ENCODE measurements around the gene MAPK8IP3.

MAPK8IP3 gene, protein sequence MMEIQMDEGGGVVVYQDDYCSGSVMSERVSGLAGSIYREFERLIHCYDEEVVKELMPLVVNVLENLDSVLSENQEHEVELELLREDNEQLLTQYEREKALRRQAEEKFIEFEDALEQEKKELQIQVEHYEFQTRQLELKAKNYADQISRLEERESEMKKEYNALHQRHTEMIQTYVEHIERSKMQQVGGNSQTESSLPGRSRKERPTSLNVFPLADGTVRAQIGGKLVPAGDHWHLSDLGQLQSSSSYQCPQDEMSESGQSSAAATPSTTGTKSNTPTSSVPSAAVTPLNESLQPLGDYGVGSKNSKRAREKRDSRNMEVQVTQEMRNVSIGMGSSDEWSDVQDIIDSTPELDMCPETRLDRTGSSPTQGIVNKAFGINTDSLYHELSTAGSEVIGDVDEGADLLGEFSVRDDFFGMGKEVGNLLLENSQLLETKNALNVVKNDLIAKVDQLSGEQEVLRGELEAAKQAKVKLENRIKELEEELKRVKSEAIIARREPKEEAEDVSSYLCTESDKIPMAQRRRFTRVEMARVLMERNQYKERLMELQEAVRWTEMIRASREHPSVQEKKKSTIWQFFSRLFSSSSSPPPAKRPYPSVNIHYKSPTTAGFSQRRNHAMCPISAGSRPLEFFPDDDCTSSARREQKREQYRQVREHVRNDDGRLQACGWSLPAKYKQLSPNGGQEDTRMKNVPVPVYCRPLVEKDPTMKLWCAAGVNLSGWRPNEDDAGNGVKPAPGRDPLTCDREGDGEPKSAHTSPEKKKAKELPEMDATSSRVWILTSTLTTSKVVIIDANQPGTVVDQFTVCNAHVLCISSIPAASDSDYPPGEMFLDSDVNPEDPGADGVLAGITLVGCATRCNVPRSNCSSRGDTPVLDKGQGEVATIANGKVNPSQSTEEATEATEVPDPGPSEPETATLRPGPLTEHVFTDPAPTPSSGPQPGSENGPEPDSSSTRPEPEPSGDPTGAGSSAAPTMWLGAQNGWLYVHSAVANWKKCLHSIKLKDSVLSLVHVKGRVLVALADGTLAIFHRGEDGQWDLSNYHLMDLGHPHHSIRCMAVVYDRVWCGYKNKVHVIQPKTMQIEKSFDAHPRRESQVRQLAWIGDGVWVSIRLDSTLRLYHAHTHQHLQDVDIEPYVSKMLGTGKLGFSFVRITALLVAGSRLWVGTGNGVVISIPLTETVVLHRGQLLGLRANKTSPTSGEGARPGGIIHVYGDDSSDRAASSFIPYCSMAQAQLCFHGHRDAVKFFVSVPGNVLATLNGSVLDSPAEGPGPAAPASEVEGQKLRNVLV (N-terminal part only)

GRCh38 chr16:1705688-1706385, at the start of gene MAPK8IP3:
Gene MAPK8IP3 (plus strand): TSS chr16:1706195. CDS start chr16:1706340, 145 bp downstream.
- Histone ChIP-seq H3K27me3 (replicated peaks; ENCODE audit: control insufficient read depth, insufficient read depth, low read length) (no peaks in the 10 kb centered on the region), H3K4me1 (ENCODE audit: control insufficient read depth, insufficient read depth, low read length) (peaks cover 30% of the 10 kb centered on the region), H3K4me3 (ENCODE audit: low read length) (peak within 1 kb of the TSS; percentile 98), H3K9me3 (ENCODE audit: control insufficient read depth, low read length) (no peaks in the 10 kb centered on the region), H3K36me3 (ENCODE audit: control insufficient read depth, insufficient read depth, low read length, severe bottlenecking) (peaks cover 10% of the 10 kb centered on the region), H3K9ac (ENCODE audit: low read length) (peak within 1 kb of the TSS; percentile 96)
- DNase-seq (ENCODE audit: low read depth), result peak; percentile 94

DNA sequence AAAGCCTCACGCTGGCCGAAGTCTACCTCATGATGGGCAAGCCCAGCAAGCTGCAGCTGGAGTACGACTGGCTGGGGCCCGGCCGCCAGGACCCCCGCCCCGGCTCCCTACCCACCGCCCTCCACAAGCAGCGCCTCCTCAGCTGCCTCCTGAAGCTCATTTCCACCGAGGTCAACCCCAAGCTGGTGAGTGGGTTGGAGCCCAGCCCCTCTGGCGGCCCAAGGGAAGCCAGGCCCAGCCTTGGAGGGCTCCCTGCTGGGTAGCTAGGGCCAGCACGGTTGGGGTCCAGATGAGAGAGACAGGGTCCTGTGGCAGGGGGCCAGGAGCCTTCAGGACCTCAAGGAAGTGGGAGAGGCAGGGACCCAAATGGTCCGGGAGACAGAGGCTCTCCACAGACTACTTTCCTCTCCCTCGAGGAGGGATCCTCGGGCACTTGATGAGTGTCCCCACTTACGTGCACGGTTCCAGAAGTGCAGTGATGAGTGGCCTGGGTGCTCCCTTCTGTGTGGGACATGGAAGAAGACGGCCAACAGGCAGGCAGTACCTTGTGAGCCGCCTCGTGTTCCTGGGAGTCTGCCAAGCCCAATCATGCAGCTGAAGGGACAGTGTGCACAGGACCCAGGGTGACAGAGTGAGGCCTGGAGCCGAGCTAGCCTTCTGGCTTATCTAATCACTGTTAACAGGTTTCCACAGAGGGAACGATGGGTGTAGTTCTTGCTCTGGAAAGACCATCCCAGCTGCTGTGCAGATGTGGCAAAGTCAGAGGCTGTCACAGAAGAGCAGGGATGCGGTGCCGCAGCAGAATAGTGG, 49.0 kb upstream of the MAPK8IP3 start:
- H3K4me3 ChIP-seq (ENCODE audit: low read length), result no peak overlapping the region
- H3K9ac ChIP-seq (ENCODE audit: low read length), result no peak overlapping the region
- DNase-seq (ENCODE audit: low read depth), result no peak
- H3K36me3 ChIP-seq (ENCODE audit: control insufficient read depth, insufficient read depth, low read length, severe bottlenecking), result peaks cover 72% of the 10 kb centered on the region
- H3K4me1 ChIP-seq (ENCODE audit: control insufficient read depth, insufficient read depth, low read length), result no peaks in the 10 kb centered on the region
- H3K27me3 ChIP-seq (replicated peaks; ENCODE audit: control insufficient read depth, insufficient read depth, low read length), result no peaks in the 10 kb centered on the region
- H3K9me3 ChIP-seq (ENCODE audit: control insufficient read depth, low read length), result no peaks in the 10 kb centered on the region

DNA sequence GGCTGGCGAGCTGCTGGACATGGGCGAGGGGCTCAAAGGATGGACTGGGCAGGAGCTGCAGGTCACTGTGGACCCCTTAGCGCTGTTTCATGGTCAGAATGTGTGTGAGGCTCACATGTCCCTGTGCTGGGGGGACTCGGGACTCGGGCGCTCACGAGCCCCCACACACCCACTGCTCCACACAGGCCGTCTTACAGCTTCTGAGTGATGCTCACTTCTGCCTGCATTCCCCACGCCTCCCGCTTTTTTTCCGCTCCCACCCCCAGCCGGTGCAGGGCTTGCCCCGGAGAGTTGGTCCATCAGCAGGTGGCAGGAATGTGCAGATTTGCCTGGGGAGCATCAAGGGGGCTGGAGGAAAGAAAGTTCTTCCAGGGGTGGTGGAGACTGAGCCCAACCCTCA, 48.2 kb upstream of the MAPK8IP3 start:
- Histone ChIP-seq H3K27me3 (replicated peaks; ENCODE audit: control insufficient read depth, insufficient read depth, low read length) (no peaks in the 10 kb centered on the region), H3K4me3 (ENCODE audit: low read length) (no peak overlapping the region), H3K9me3 (ENCODE audit: control insufficient read depth, low read length) (no peaks in the 10 kb centered on the region), H3K36me3 (ENCODE audit: control insufficient read depth, insufficient read depth, low read length, severe bottlenecking) (peaks cover 74% of the 10 kb centered on the region), H3K4me1 (ENCODE audit: control insufficient read depth, insufficient read depth, low read length) (no peaks in the 10 kb centered on the region), H3K9ac (ENCODE audit: low read length) (no peak overlapping the region)
- no peak for DNase-seq (ENCODE audit: low read depth)

- Histone ChIP-seq H3K4me1 (ENCODE audit: control insufficient read depth, insufficient read depth, low read length) (no peaks in the 10 kb centered on the region), H3K4me3 (ENCODE audit: low read length) (no peak overlapping the region), H3K9ac (ENCODE audit: low read length) (no peak overlapping the region), H3K27me3 (replicated peaks; ENCODE audit: control insufficient read depth, insufficient read depth, low read length) (no peaks in the 10 kb centered on the region), H3K9me3 (ENCODE audit: control insufficient read depth, low read length) (no peaks in the 10 kb centered on the region), H3K36me3 (ENCODE audit: control insufficient read depth, insufficient read depth, low read length, severe bottlenecking) (peaks cover 80% of the 10 kb centered on the region)
- no peak for DNase-seq (ENCODE audit: low read depth)
Observed at GRCh38 chr16:1659031-1659430, 47.0 kb upstream of the MAPK8IP3 start.

- Histone ChIP-seq H3K9ac (ENCODE audit: low read length) (no peak overlapping the region), H3K4me3 (ENCODE audit: low read length) (no peak overlapping the region), H3K9me3 (ENCODE audit: control insufficient read depth, low read length) (no peaks in the 10 kb centered on the region), H3K4me1 (ENCODE audit: control insufficient read depth, insufficient read depth, low read length) (no peaks in the 10 kb centered on the region), H3K27me3 (replicated peaks; ENCODE audit: control insufficient read depth, insufficient read depth, low read length) (no peaks in the 10 kb centered on the region), H3K36me3 (ENCODE audit: control insufficient read depth, insufficient read depth, low read length, severe bottlenecking) (peaks cover 82% of the 10 kb centered on the region)
- DNase-seq (ENCODE audit: low read depth), result no peak
Observed at GRCh38 chr16:1661826-1662225, 44.2 kb upstream of the MAPK8IP3 start.

- Histone ChIP-seq H3K4me3 (ENCODE audit: low read length) (no peak overlapping the region), H3K9me3 (ENCODE audit: control insufficient read depth, low read length) (no peaks in the 10 kb centered on the region), H3K27me3 (replicated peaks; ENCODE audit: control insufficient read depth, insufficient read depth, low read length) (no peaks in the 10 kb centered on the region), H3K9ac (ENCODE audit: low read length) (no peak overlapping the region), H3K4me1 (ENCODE audit: control insufficient read depth, insufficient read depth, low read length) (no peaks in the 10 kb centered on the region), H3K36me3 (ENCODE audit: control insufficient read depth, insufficient read depth, low read length, severe bottlenecking) (peaks cover 82% of the 10 kb centered on the region)
- no peak for DNase-seq (ENCODE audit: low read depth)
Observed at GRCh38 chr16:1662543-1662942, 43.5 kb upstream of the MAPK8IP3 start.

DNA sequence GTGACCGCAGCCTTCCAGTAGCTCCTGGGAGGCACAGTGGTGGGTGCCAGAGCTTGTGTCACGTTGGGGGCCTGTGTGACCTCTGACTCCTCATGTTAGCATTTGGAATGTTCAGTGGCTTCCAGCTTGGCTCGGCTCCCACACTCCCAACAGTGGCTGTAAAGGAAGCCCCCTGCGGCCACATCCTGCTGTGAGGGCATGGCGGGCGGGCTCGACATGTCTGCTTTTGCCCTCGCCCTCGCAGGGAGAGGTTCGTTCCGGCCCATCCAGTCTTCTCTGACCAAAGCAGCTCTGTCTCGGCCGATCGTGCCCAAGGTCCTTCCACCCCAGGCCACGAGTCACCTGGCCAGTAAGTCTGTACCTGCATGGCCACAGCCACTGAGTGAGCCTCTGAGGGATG, 40.2 kb upstream of the MAPK8IP3 start:
- Histone ChIP-seq H3K36me3 (ENCODE audit: control insufficient read depth, insufficient read depth, low read length, severe bottlenecking) (peaks cover 88% of the 10 kb centered on the region), H3K4me1 (ENCODE audit: control insufficient read depth, insufficient read depth, low read length) (no peaks in the 10 kb centered on the region), H3K4me3 (ENCODE audit: low read length) (no peak overlapping the region), H3K27me3 (replicated peaks; ENCODE audit: control insufficient read depth, insufficient read depth, low read length) (no peaks in the 10 kb centered on the region), H3K9ac (ENCODE audit: low read length) (no peak overlapping the region), H3K9me3 (ENCODE audit: control insufficient read depth, low read length) (no peaks in the 10 kb centered on the region)
- no peak for DNase-seq (ENCODE audit: low read depth)

GRCh38 chr16:1666316-1666715, 39.7 kb upstream of the MAPK8IP3 start:
- no peaks in the 10 kb centered on the region for H3K4me1 ChIP-seq (ENCODE audit: control insufficient read depth, insufficient read depth, low read length)

DNA sequence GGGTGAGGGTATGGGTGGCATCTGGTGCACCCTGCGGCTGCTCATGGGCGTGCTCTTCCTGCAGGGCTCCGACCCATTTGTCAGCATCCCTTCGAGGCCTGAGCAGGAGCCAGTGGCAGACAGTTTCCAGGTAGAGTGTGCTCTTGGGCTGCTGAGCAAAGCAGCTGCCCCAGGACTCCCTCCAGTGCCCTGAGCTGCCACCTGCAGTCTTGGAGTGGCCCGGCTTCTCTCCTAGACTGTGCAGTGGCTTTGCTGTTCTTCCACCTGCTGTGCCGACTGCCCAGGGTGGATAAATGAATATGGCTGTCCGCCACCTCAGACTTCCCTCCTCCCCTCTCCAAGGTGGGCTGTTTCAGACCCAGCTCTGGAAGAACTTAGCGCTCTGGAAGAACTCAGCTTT, 38.7 kb upstream of the MAPK8IP3 start:
- H3K27me3 ChIP-seq (replicated peaks; ENCODE audit: control insufficient read depth, insufficient read depth, low read length), result no peaks in the 10 kb centered on the region
- no peak overlapping the region for H3K4me3 ChIP-seq (ENCODE audit: low read length)
- no peak overlapping the region for H3K9ac ChIP-seq (ENCODE audit: low read length)
- peaks cover 95% of the 10 kb centered on the region for H3K36me3 ChIP-seq (ENCODE audit: control insufficient read depth, insufficient read depth, low read length, severe bottlenecking)
- H3K9me3 ChIP-seq (ENCODE audit: control insufficient read depth, low read length), result no peaks in the 10 kb centered on the region
- DNase-seq (ENCODE audit: low read depth), result no peak
- H3K4me1 ChIP-seq (ENCODE audit: control insufficient read depth, insufficient read depth, low read length), result no peaks in the 10 kb centered on the region

More at GRCh38 chr16:1666316-1666715, 39.7 kb upstream of the MAPK8IP3 start:
- Histone ChIP-seq H3K4me3 (ENCODE audit: low read length) (no peak overlapping the region), H3K36me3 (ENCODE audit: control insufficient read depth, insufficient read depth, low read length, severe bottlenecking) (peaks cover 92% of the 10 kb centered on the region), H3K9me3 (ENCODE audit: control insufficient read depth, low read length) (no peaks in the 10 kb centered on the region), H3K9ac (ENCODE audit: low read length) (no peak overlapping the region), H3K27me3 (replicated peaks; ENCODE audit: control insufficient read depth, insufficient read depth, low read length) (no peaks in the 10 kb centered on the region)
- no peak for DNase-seq (ENCODE audit: low read depth)

DNA sequence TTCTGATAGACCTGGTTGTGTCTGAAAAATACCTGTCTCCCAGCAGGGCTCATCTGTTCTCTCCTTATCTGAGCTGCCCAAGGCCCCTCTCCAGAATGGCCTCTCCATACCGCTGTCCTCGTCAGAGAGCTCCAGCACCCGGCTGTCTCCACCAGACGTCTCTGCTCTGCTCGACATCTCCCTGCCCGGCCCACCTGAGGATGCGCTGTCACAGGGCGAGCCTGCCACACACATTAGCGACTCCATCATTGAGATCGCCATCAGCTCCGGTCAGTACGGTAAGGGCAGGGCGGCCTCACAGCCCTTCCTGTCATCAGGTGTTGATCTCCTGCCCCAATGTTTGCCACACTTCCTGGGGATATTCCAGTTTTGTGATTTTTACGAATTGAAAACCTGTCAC, 38.1 kb upstream of the MAPK8IP3 start:
- Histone ChIP-seq H3K9me3 (ENCODE audit: control insufficient read depth, low read length) (no peaks in the 10 kb centered on the region), H3K4me3 (ENCODE audit: low read length) (no peak overlapping the region), H3K9ac (ENCODE audit: low read length) (no peak overlapping the region), H3K27me3 (replicated peaks; ENCODE audit: control insufficient read depth, insufficient read depth, low read length) (no peaks in the 10 kb centered on the region), H3K36me3 (ENCODE audit: control insufficient read depth, insufficient read depth, low read length, severe bottlenecking) (peaks cover 95% of the 10 kb centered on the region), H3K4me1 (ENCODE audit: control insufficient read depth, insufficient read depth, low read length) (no peaks in the 10 kb centered on the region)
- no peak for DNase-seq (ENCODE audit: low read depth)
